Activated gamma-delta T cell treated with Interleukin-2 at 50 U/mL for 16 hours (primary cell): ENCODE data around the gene AQP5.
"Not testable (repeated sequence)": the region's sequence is repeated elsewhere in the genome, so short reads cannot be mapped to it uniquely, and the experiment has no call there.

Source experiments
- DNase-seq: peaks from one replicate; pipeline ENCODE4 v3.0.0-alpha.2; 2020

Gene AQP5

GRCh38 chr12:49983892-49984291 lies 22.2 kb downstream of the AQP5 start:
- DNase-seq: no peak

DNA sequence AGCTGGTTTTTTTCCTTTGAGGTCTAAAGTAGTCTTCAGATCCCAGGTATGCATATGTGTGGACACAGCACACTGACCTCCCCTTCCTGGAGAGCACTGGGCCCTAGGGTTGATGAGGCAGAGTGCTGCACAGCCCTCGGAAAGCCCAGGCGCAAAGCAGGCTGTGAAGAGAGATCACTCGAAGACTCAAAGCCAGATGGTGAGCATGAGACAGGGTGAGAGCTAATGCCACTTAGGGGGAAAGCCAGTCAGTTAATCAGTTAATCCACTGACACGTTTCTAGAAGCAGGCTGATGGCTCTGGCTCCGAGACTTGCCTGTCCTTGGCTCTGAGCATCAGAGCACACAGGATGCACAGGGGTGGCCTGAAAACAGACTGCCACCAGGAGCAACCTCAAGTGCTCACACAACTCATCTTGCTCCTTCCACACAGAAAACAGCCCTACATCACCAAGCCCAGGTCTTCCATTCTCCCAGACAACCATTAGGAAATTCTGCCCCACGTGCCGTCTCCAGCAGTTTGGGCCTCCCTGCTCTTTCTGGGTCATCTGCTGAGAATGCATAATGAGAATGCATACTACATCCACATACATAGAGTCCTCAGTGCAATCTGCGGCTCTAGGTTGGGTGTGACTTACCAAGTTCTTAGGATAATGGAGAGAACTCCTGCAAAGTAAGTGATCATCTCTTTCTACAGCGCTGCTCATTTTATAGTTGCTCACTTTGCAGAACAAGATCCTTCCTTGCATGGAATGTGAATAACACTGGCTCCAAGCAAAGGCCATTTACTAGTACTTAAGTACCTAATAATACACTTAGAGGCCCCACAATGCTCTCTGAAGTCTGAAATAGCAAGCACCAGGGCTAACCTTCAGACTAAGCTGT lies 23.0 kb downstream of the AQP5 start:
- DNase-seq: no peak

- no peak for DNase-seq
These were observed 24.3 kb downstream of the AQP5 start for GRCh38 chr12:49985981-49986380.

- not testable (repeated sequence) for DNase-seq
These were observed 24.8 kb downstream of the AQP5 start for GRCh38 chr12:49986476-49986875.

- DNase-seq: no peak
These were observed 26.1 kb downstream of the AQP5 start for GRCh38 chr12:49987625-49988303.

DNA sequence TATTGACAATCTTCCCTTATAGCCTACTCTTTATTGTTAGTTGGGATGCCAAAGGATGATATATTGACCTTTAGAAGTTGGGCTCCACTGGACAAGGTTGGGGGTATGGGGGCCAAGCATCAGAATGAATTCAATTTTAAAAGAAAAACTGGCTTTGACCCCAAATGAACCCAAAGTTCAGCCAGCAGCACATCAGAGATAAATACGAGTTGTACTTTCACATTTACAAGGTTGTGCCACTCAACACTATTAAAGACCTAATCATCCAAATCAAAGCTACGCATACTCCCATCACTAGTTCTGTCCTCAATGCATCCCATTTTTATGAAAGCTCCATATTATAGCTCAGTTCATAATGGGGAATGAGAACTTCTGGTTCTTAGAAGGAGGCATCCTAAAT lies 27.7 kb downstream of the AQP5 start:
- DNase-seq: not testable (repeated sequence)

- no peak for DNase-seq
These were observed 28.6 kb downstream of the AQP5 start for GRCh38 chr12:49990273-49990672.

- no peak for DNase-seq
These were observed 36.8 kb downstream of the AQP5 start for GRCh38 chr12:49998453-49998852.

DNA sequence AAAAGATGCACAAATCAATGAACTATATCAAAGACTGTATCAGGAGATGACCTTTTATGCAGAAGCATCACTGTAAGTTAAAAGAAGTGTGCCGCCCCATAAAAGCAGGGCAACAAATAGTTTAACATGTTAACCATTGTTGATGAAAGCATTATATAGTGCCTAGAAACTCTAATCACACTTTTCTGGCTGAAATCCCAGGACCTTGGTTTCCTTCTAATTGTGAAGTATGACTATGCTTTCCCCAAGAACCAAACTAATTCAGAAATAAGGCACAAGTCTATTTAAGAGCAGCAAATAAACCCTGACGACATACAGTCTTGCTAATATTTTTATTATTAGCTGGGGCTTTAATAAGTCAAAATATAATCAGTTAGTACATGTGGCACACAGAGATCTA lies 41.9 kb downstream of the AQP5 start:
- DNase-seq: no peak

GRCh38 chr12:50004696-50005095 lies 43.0 kb downstream of the AQP5 start:
- no peak for DNase-seq

- no peak for DNase-seq
These were observed 43.5 kb downstream of the AQP5 start for GRCh38 chr12:50005175-50005574.

DNA sequence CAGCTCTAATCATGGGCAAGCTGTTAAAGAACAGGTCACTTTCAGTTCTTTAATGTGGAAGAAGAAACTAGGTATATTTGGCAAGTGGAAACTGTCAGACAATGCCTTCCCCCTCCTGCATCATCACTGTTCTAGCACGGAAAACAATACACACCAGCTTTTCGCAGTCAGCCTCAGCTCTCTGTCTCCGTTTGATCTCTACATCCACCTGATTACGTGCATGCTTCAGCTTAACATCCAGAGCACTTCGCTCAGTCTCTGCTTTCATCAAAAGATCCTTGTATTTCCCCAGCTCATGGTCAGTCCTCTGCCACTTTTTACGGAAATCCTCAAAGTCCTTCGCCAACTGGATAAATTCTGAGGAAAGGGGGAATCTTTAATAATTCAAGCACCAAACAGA lies 44.6 kb downstream of the AQP5 start:
- no peak for DNase-seq

DNA sequence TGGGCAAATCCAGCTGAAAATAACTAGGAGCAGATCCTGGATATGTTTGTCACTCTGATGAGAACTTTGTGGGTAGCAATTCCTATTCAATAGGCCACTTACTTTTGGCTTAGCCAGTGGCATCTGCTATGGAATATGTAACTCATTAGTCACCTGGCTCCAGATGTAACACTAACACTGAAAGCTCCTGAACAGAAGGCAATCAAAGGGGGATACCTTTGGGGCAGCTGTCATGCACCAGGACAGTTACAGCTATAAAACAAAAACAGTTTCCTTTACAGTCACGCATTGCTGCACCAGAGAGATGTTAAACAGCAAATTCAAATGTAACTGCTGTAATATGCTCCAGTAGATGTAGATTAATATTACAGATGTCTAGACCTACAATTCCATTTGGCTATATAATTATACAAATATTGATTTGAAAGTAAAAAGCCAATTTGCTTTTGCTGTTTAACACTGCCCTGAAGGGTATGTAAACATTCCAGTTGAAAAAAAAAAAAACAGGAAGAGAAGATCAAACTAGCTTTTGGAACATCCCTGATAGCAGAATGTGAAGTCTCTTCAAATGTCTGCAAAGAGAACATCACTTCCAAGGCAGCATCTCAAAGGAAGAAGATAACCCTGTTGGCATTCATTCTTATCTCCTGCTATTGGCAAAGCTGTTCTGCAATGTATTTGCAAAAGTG lies 45.2 kb downstream of the AQP5 start:
- DNase-seq: no peak

- DNase-seq: no peak
These were observed 51.9 kb downstream of the AQP5 start for GRCh38 chr12:50013361-50014147.

DNA sequence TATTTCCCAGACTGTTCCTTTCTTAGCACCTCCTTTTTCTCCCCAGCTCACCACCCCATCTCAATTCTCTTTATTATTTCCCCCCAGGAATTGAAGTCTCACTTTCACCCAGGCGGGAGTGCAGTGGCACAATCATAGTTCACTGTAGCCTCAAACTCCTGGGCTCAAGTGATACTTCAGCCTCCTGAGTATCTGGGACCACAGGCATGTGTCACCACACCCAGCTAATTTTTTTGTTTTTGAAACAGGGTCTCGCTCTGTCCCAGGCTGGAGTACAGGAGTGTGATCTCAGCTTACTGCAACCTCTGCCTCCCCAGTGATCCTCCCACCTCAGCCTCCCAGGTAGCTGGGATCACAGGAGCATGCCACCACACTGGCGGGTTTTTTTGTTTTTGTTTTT lies 52.7 kb downstream of the AQP5 start:
- no peak for DNase-seq
